CD4-positive, alpha-beta T cell treated with Interleukin-4 for 4 hours (primary cell): ENCODE results near the gene CTDP1.

Experiments
- DNase-seq: peaks from one replicate; pipeline ENCODE4 v3.0.0-alpha.2; 2020

CTDP1 gene

GRCh38 chr18:79679552-79680099 lies at the start of gene CTDP1:
CTDP1 (plus strand) TSS chr18:79679803; CDS start chr18:79679948, 145 bp downstream.
- DNase-seq = peak; percentile 85

- no peak for DNase-seq
Observed at GRCh38 chr18:79630281-79631095, 49.1 kb upstream of the CTDP1 start.

GRCh38 chr18:79631096-79631507 lies 48.5 kb upstream of the CTDP1 start:
- no peak for DNase-seq

GRCh38 chr18:79631761-79632446 lies 47.7 kb upstream of the CTDP1 start:
- no peak for DNase-seq

GRCh38 chr18:79632765-79633164 lies 46.8 kb upstream of the CTDP1 start:
- DNase-seq = no peak

- DNase-seq = no peak
Observed at GRCh38 chr18:79634186-79634585, 45.4 kb upstream of the CTDP1 start.

GRCh38 chr18:79634593-79635426 lies 44.8 kb upstream of the CTDP1 start:
- DNase-seq = no peak

GRCh38 chr18:79635427-79635726 lies 44.2 kb upstream of the CTDP1 start:
- no peak for DNase-seq

GRCh38 chr18:79637181-79637920 lies 42.3 kb upstream of the CTDP1 start:
- DNase-seq = no peak

- no peak for DNase-seq
Observed at GRCh38 chr18:79637921-79638909, 41.4 kb upstream of the CTDP1 start.

GRCh38 chr18:79639072-79639829 lies 40.4 kb upstream of the CTDP1 start:
- DNase-seq = no peak

GRCh38 chr18:79640064-79640672 lies 39.4 kb upstream of the CTDP1 start:
- no peak for DNase-seq

- no peak for DNase-seq
Observed at GRCh38 chr18:79640875-79641274, 38.7 kb upstream of the CTDP1 start.

- no peak for DNase-seq
Observed at GRCh38 chr18:79641722-79642497, 37.7 kb upstream of the CTDP1 start.

- DNase-seq = peak; percentile 4
Observed at GRCh38 chr18:79642626-79643025, 37.0 kb upstream of the CTDP1 start.

GRCh38 chr18:79643054-79643984 lies 36.3 kb upstream of the CTDP1 start:
- no peak for DNase-seq

- peak; percentile 58 for DNase-seq
Observed at GRCh38 chr18:79644006-79644665, 35.5 kb upstream of the CTDP1 start.
